Loucy (cell line): ENCODE data around the gene MRPS10.

Experiments used
- H2AFZ ChIP-seq: fragments of 200-600 bp; sonication (generic); 2 replicates; pipeline ENCODE4 v1.6.0; 2016; ENCODE audit warnings: antibody characterized with exemption, mild to moderate bottlenecking, low read length, moderate library complexity
- H3F3A ChIP-seq: fragments of 200-600 bp; 2 replicates; pipeline ENCODE4 v1.6.0; 2016; ENCODE audit warnings: antibody characterized with exemption, low read depth, mild to moderate bottlenecking
- H3K27me3 ChIP-seq: fragments of 200-600 bp; sonication (generic); 2 replicates; pipeline ENCODE4 v1.6.1; 2014; ENCODE audit warnings: low read length, mild to moderate bottlenecking; ENCODE audit not compliant: insufficient read depth, poor library complexity, severe bottlenecking
- H3K36me3 ChIP-seq: fragments of 200-600 bp; sonication (generic); 2 replicates; pipeline ENCODE4 v1.6.1; 2016; ENCODE audit warnings: low read length; ENCODE audit not compliant: insufficient read depth
- H3K4me1 ChIP-seq: fragments of 200-600 bp; sonication (generic); 2 replicates; pipeline ENCODE4 v1.5.1; 2014; ENCODE audit warnings: low read length, mild to moderate bottlenecking; ENCODE audit not compliant: insufficient read depth, poor library complexity, severe bottlenecking
- H3K4me2 ChIP-seq: fragments of 200-600 bp; sonication (generic); 2 replicates; pipeline ENCODE4 v1.6.0; 2014; ENCODE audit warnings: antibody characterized with exemption, low read length, low read depth, mild to moderate bottlenecking; ENCODE audit not compliant: poor library complexity, severe bottlenecking
- H3K4me3 ChIP-seq: fragments of 200-600 bp; sonication (generic); 2 replicates; pipeline ENCODE4 v1.5.1; 2014; ENCODE audit warnings: low read length, mild to moderate bottlenecking, mixed read lengths; ENCODE audit not compliant: poor library complexity, severe bottlenecking
- H3K79me2 ChIP-seq: fragments of 200-600 bp; sonication (generic); 2 replicates; pipeline ENCODE4 v1.6.1; 2014; ENCODE audit warnings: low read length; ENCODE audit not compliant: insufficient read depth
- H3K9ac ChIP-seq: fragments of 200-600 bp; sonication (generic); 2 replicates; pipeline ENCODE4 v1.6.0; 2014; ENCODE audit warnings: mild to moderate bottlenecking, low read depth, low read length, moderate library complexity; ENCODE audit not compliant: poor library complexity, severe bottlenecking
- H3K9me2 ChIP-seq: fragments of 200-600 bp; sonication (generic); replicated peaks from 2 replicates; pipeline ENCODE4 v1.6.1; 2016; ENCODE audit warnings: low read depth, low read length, mixed read lengths
- H3K9me3 ChIP-seq: fragments of 200-600 bp; sonication (generic); 2 replicates; pipeline ENCODE4 v1.6.1; 2014; ENCODE audit warnings: mild to moderate bottlenecking, antibody characterized with exemption, low read length, low read depth; ENCODE audit not compliant: insufficient read depth
- H4K20me1 ChIP-seq: fragments of 200-600 bp; sonication (generic); 2 replicates; pipeline ENCODE4 v1.6.0; 2014; ENCODE audit warnings: antibody characterized with exemption, low read length, mild to moderate bottlenecking; ENCODE audit not compliant: insufficient read depth, poor library complexity, severe bottlenecking
- CTCF ChIP-seq: fragments of 200-600 bp; sonication (generic); conservative IDR thresholded peaks from 2 replicates; pipeline ENCODE4 v1.5.1; 2014; ENCODE audit warnings: mild to moderate bottlenecking, antibody characterized with exemption, low read length
- EZH2phosphoT487 ChIP-seq: fragments of 200-600 bp; IDR thresholded peaks from 2 replicates; pipeline ENCODE4 v1.6.1; 2018; ENCODE audit warnings: antibody characterized with exemption, mild to moderate bottlenecking, moderate library complexity, borderline replicate concordance

MRPS10 gene

GRCh38 chr6:42177514-42178364, 39.9 kb downstream of the MRPS10 start:
- H3K9ac ChIP-seq: no peak overlapping the region
- no peaks in the 10 kb centered on the region for H3K4me1 ChIP-seq
- no peaks in the 10 kb centered on the region for H3K9me3 ChIP-seq
- TF ChIP-seq EZH2phosphoT487 (no peak), CTCF (no peak)
- no peaks in the 10 kb centered on the region for H4K20me1 ChIP-seq
- no peaks in the 10 kb centered on the region for H3F3A ChIP-seq
- H3K4me2 ChIP-seq: no peak overlapping the region
- no peak overlapping the region for H3K4me3 ChIP-seq
- H3K9me2 ChIP-seq: no peaks in the 10 kb centered on the region
- H3K79me2 ChIP-seq: no peaks in the 10 kb centered on the region
- no peaks in the 10 kb centered on the region for H3K36me3 ChIP-seq
- H2AFZ ChIP-seq: no peak overlapping the region
- H3K27me3 ChIP-seq: no peaks in the 10 kb centered on the region

- TF ChIP-seq CTCF: no peak
- no peak for TF ChIP-seq EZH2phosphoT487
- H3K9me2 ChIP-seq: no peaks in the 10 kb centered on the region
- H3K9ac ChIP-seq: no peak overlapping the region
- no peaks in the 10 kb centered on the region for H4K20me1 ChIP-seq
- no peak overlapping the region for H3K4me3 ChIP-seq
- H3K4me2 ChIP-seq: no peak overlapping the region
- H3K9me3 ChIP-seq: no peaks in the 10 kb centered on the region
- H3F3A ChIP-seq: no peaks in the 10 kb centered on the region
- no peaks in the 10 kb centered on the region for H3K79me2 ChIP-seq
- no peak overlapping the region for H2AFZ ChIP-seq
- H3K4me1 ChIP-seq: no peaks in the 10 kb centered on the region
- H3K36me3 ChIP-seq: no peaks in the 10 kb centered on the region
- no peaks in the 10 kb centered on the region for H3K27me3 ChIP-seq
Observed at GRCh38 chr6:42176981-42177380, 40.7 kb downstream of the MRPS10 start.

GRCh38 chr6:42175860-42176259, 41.8 kb downstream of the MRPS10 start:
- H2AFZ ChIP-seq: no peak overlapping the region
- H3K27me3 ChIP-seq: no peaks in the 10 kb centered on the region
- H3K4me1 ChIP-seq: no peaks in the 10 kb centered on the region
- H3K4me3 ChIP-seq: no peak overlapping the region
- no peaks in the 10 kb centered on the region for H3K36me3 ChIP-seq
- H3K9ac ChIP-seq: no peak overlapping the region
- H3K79me2 ChIP-seq: no peaks in the 10 kb centered on the region
- TF ChIP-seq EZH2phosphoT487 (no peak), CTCF (peak; percentile 45)
- no peaks in the 10 kb centered on the region for H3K9me2 ChIP-seq
- H4K20me1 ChIP-seq: no peaks in the 10 kb centered on the region
- H3K4me2 ChIP-seq: no peak overlapping the region
- no peaks in the 10 kb centered on the region for H3K9me3 ChIP-seq
- no peaks in the 10 kb centered on the region for H3F3A ChIP-seq
